HEK293T (cell line): ENCODE measurements around the gene LRP1B.

ENCODE experiments used
- ARNT ChIP-seq: fragments of 450-650 bp; IDR thresholded peaks from 2 replicates; pipeline ENCODE4 v1.6.1; 2017; ENCODE audit warnings: mild to moderate bottlenecking
- BHLHE40 ChIP-seq: fragments of 450-650 bp; IDR thresholded peaks from 2 replicates; pipeline ENCODE4 v1.6.1; 2016; ENCODE audit warnings: mild to moderate bottlenecking, moderate library complexity, borderline replicate concordance
- FOXA1 ChIP-seq: fragments of 450-650 bp; IDR thresholded peaks from 2 replicates; pipeline ENCODE4 v1.6.1; 2016; ENCODE audit warnings: mild to moderate bottlenecking
- FOXK2 ChIP-seq: fragments of 450-650 bp; IDR thresholded peaks from 2 replicates; pipeline ENCODE4 v1.6.1; 2016; ENCODE audit warnings: mild to moderate bottlenecking
- FOXM1 ChIP-seq: fragments of 450-650 bp; IDR thresholded peaks from 2 replicates; pipeline ENCODE4 v1.6.1; 2017; ENCODE audit warnings: mild to moderate bottlenecking, borderline replicate concordance
- HDGF ChIP-seq: fragments of 450-650 bp; IDR thresholded peaks from 2 replicates; pipeline ENCODE4 v1.6.1; 2017; ENCODE audit warnings: antibody characterized with exemption, borderline replicate concordance
- L3MBTL2 ChIP-seq: fragments of 450-650 bp; conservative IDR thresholded peaks from 2 replicates; pipeline ENCODE4 v1.6.1; 2016; ENCODE audit warnings: mild to moderate bottlenecking
- NFRKB ChIP-seq: fragments of 450-650 bp; IDR thresholded peaks from 2 replicates; pipeline ENCODE4 v1.6.1; 2016; ENCODE audit warnings: mild to moderate bottlenecking, moderate library complexity
- SP1 ChIP-seq: fragments of 450-650 bp; IDR thresholded peaks from 2 replicates; pipeline ENCODE4 v1.6.1; 2017
- SUZ12 ChIP-seq: fragments of 450-650 bp; IDR thresholded peaks from 2 replicates; pipeline ENCODE4 v1.6.1; 2016; ENCODE audit warnings: mild to moderate bottlenecking
- TARDBP ChIP-seq: fragments of 450-650 bp; IDR thresholded peaks from 2 replicates; pipeline ENCODE4 v1.6.1; 2016
- ZNF384 ChIP-seq: fragments of 450-650 bp; IDR thresholded peaks from 2 replicates; pipeline ENCODE4 v1.6.1; 2016
- TF ChIP-seq, protein P1 (sequence below): fragments of 450-650 bp; IDR thresholded peaks from 2 replicates; pipeline ENCODE4 v1.6.1; 2016

- TF ChIP-seq HDGF (no peak), SUZ12 (no peak), ZNF384 (no peak), TARDBP (no peak), FOXM1 (no peak), SP1 (no peak), NFRKB (no peak), L3MBTL2 (no peak), BHLHE40 (no peak), ARNT (no peak), FOXK2 (no peak), FOXA1 (no peak)
- TF ChIP-seq, protein P1, sequence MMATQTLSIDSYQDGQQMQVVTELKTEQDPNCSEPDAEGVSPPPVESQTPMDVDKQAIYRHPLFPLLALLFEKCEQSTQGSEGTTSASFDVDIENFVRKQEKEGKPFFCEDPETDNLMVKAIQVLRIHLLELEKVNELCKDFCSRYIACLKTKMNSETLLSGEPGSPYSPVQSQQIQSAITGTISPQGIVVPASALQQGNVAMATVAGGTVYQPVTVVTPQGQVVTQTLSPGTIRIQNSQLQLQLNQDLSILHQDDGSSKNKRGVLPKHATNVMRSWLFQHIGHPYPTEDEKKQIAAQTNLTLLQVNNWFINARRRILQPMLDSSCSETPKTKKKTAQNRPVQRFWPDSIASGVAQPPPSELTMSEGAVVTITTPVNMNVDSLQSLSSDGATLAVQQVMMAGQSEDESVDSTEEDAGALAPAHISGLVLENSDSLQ = no peak
Measured at GRCh38 chr2:141590620-141591019, 540.2 kb downstream of the LRP1B start.
